ENCODE measurements around the gene RAB4A. TPM values are rescaled to one million over a fixed set of nuclear protein-coding genes. Genes with fewer than 3 reads are reported as not detected.
"Not testable (repeated sequence)": the region's sequence is repeated elsewhere in the genome, so short reads cannot be mapped to it uniquely, and the experiment has no call there.

RAB4A gene
- polyA plus RNA-seq, 4 donors: 55.6 to 57.7 (median 57.3) TPM

GRCh38 chr1:229295745-229296144 is 24.8 kb downstream of the RAB4A start:
- no peak for DNase-seq (ENCODE audit: low read depth in 4 of 4, low spot score in 2 of 4)

DNA sequence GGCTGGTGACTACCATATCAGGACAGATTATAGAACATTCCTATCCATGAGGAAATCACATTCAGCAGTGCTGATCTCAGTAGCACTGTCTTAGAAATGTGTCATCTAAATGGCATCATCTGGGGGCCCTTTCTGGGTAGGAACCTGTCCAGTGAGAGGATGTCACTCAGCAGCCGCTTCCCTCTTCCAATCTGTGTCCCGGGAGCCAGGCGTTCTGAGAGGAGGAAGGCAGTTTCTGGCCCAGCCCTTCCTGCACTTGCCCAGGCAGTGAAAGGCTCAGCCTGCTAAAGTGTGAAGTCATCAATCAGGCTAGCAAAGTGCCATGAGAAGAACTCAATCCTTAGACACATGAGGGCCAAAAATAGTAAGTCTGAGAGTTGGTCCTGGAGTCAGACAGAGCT is 25.6 kb downstream of the RAB4A start:
- no peak for DNase-seq (ENCODE audit: low read depth in 4 of 4, low spot score in 2 of 4)

- no peak for DNase-seq (ENCODE audit: low read depth in 4 of 4, low spot score in 2 of 4)
These were observed 26.8 kb downstream of the RAB4A start for GRCh38 chr1:229297746-229298145.

DNA sequence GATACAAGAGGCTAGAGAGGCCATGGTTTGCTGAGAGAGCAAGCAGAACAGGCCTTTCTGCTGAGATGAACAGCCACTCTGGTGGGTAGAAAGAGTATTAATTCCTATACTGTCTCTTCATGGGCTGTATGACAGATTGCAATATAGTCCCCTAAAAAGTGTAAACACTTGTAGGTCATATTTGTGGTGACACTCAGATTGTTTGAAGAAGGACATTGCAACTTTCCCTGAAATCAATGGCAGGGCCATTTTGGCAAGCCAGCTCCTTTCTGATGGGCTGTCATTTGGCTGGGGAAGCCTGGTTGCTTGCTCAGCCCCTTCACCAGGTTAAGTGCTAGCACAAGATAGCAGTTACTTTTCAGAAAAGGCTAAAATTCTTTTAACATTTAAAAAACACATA is 27.5 kb downstream of the RAB4A start:
- DNase-seq (ENCODE audit: low read depth in 4 of 4, low spot score in 2 of 4): no peak

DNA sequence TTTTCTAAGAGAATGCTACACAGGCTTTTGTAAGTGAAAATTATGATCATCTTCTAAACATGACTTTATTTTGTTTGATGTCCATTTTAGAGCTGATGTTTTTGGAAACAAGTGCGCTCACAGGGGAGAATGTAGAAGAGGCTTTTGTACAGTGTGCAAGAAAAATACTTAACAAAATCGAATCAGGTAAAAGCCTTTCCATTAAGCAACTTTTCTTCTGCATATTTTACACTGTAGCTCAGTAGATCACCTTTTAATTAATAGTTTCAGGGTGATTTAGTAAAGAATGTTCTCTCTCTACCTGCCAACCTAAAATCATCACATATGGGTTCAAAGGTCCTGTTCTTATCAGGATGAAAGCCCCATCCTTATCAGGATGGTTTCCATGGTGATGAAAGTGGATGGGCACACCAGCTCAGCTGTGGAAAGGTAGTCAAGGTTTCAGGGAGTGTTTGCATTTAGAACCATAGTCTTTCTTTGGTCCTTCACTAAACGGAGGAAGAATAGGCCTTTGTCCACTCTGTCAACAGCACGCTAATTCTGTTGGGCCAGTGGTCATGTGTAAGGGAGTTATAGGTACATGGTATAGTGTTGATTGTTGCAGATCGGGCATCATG is 28.1 kb downstream of the RAB4A start:
- no peak for DNase-seq (ENCODE audit: low read depth in 4 of 4, low spot score in 2 of 4)

DNA sequence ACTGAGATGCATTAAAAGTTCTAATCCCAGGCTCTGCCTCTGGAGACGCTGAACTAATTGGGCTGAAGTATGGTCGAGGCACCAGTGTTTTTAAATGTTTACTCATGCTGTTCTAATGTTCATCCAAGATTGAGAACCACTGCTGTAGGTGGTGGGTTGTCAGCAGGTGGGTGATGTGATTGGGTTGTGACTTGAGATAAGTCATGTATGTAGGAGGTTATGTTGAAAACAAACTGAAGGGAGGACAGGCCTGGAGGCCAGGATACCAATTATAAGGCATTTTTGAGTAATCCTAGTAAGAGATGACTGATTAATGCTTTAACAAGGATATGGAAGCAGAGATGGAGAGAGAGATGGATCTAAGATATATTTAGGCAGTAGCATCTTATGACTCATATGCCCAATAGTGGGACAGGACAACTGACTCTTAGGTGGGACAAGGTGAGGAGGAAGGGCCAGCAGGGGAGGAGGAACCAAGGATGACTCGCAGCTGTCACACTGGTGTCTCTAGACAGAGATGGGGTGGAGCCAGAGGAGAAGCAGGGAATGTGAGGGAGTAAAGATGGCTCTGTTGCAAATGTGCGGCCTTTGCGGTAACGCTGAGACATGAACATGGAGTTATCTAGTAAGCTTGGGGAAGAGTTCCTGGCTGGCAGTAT is 29.3 kb downstream of the RAB4A start:
- no peak for DNase-seq (ENCODE audit: low read depth in 4 of 4, low spot score in 2 of 4)

DNA sequence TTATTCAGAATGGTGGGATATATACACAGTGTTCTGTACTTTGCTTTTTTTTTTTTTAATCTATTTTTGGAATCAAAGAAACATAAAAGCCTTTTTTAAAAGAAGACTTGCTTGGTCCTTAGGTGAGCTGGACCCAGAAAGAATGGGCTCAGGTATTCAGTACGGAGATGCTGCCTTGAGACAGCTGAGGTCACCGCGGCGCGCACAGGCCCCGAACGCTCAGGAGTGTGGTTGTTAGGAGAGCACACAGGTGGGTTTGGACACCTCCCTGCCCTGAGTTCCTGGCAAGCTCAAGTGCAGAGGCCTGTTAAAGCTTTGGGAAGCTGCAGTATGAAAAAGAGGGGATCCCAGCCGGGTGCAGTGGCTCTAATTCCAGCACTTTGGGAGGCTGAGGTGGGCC is 31.8 kb downstream of the RAB4A start:
- DNase-seq (ENCODE audit: low read depth in 4 of 4, low spot score in 2 of 4): no peak

- DNase-seq (ENCODE audit: low read depth in 4 of 4, low spot score in 2 of 4): no peak
These were observed 32.9 kb downstream of the RAB4A start for GRCh38 chr1:229303855-229304254.

DNA sequence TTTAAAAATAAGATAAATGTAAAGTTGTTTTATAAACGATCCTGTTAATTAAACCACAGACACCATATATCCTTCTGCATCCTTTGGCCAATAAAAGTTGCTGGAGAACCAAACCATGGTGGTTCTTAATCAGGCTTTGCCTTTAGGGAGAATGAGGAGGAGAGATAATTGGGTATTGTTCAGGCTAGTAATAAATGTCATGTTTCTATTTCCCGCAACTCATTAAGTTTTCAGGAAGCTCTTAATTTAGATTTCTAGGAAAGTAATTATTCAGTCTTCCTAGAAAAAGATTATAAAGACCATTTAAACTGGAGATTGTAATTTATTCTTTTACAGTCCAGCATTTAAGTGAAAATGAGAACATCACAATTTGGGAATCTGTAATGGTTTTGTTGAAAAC is 34.5 kb downstream of the RAB4A start:
- DNase-seq (ENCODE audit: low read depth in 4 of 4, low spot score in 2 of 4): no peak

GRCh38 chr1:229309074-229309473 is 38.2 kb downstream of the RAB4A start:
- DNase-seq (ENCODE audit: low read depth in 4 of 4, low spot score in 2 of 4): no peak

GRCh38 chr1:229309684-229310083 is 38.8 kb downstream of the RAB4A start:
- DNase-seq (ENCODE audit: low read depth in 4 of 4, low spot score in 2 of 4): no peak

DNA sequence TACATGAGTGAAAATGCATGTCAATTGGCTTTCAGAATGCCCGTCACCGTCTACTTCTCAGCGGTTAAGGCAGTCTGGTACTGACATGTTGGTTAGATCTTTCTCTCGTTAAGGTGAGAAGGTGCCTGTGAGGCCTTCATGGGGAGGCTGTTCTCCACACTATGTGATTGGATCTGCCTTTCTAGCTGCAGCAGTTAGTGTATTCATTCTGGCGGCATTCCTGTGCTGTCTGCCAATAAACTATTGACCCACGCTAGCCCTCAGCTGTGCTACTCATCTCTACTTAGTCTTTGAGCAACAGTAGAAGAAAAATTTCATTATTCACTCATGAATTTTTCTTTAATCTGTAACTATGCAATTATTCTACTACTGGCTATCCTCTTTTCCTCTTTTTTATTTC is 39.9 kb downstream of the RAB4A start:
- no peak for DNase-seq (ENCODE audit: low read depth in 4 of 4, low spot score in 2 of 4)

- DNase-seq (ENCODE audit: low read depth in 4 of 4, low spot score in 2 of 4): no peak
These were observed 45.3 kb downstream of the RAB4A start for GRCh38 chr1:229316166-229316565.

DNA sequence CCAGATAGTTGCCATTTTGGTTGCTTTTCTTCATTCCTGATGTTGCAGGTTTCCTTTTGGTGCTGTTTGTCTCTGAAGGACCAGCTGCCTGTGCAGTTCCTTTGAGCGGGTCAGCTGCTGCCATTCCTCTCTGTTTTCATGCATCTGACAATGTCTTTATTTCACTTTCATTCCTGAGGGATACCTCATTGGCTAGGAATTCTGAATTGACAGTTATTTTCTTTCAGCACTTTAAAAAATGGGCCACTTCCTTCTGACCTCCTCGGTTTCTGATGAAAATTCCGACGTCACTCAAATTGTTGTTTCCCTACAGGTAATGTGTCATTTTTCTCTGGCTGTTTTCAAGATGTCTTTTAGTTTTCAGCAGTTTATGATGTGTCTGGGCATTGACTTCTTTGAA is 47.1 kb downstream of the RAB4A start:
- DNase-seq (ENCODE audit: low read depth in 4 of 4, low spot score in 2 of 4): no peak

GRCh38 chr1:229319487-229319886 is 48.6 kb downstream of the RAB4A start:
- no peak for DNase-seq (ENCODE audit: low read depth in 4 of 4, low spot score in 2 of 4)

DNA sequence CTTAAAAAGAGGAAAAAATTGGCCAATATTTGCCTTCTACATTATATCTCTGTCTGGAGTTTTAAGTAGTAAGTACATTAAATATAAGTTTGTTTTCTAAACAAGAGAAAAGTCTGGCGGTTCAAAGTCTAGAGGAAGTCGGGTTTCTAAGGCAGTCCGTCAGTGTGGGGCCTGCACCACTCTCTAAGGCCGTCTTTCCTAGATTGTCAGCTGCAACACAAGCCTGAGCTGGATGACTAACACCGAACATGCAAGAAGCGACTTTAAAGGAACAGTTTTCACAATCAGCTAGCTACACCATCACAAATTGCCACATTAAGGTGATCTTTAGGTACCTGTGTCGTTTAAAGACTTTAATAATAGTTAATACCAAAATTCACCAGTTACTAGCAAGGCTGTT is 52.3 kb downstream of the RAB4A start:
- DNase-seq (ENCODE audit: low read depth in 4 of 4, low spot score in 2 of 4): no peak

DNA sequence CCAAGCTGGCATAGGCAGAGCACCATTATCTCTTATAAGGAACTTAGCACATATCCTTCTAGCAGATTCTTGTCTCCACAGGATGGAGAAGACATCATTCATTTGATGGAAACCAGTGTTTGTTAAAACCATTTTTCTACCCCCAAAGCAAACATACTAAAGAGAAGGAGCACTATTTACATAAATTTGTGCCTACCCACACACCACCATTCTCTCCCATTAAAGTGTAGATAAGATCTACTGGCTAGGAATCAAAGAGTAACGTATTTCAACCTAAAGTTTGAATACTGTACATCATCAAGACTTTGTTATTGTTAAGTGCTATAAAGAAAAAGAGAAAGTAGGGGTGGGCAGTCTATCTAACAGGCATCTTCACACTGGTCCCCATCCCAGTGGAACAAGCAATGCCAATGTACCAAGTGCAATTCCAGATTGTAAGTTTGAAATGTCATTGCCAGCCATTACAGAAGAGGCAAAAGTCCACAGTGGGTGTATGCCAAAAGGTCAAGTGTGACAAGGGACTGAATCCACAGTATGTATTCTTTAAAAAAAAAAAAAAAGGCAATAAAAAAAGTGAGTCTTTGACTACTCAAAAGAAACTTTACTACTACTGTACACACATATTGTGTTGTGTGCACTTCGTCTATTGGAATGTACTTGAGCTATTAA is 53.1 kb downstream of the RAB4A start:
- DNase-seq (ENCODE audit: low read depth in 4 of 4, low spot score in 2 of 4): no peak

GRCh38 chr1:229325401-229325800 is 54.5 kb downstream of the RAB4A start:
- DNase-seq (ENCODE audit: low read depth in 4 of 4, low spot score in 2 of 4): peak in 3 of 4 donors; percentile 4 to 11 (median 4)

DNA sequence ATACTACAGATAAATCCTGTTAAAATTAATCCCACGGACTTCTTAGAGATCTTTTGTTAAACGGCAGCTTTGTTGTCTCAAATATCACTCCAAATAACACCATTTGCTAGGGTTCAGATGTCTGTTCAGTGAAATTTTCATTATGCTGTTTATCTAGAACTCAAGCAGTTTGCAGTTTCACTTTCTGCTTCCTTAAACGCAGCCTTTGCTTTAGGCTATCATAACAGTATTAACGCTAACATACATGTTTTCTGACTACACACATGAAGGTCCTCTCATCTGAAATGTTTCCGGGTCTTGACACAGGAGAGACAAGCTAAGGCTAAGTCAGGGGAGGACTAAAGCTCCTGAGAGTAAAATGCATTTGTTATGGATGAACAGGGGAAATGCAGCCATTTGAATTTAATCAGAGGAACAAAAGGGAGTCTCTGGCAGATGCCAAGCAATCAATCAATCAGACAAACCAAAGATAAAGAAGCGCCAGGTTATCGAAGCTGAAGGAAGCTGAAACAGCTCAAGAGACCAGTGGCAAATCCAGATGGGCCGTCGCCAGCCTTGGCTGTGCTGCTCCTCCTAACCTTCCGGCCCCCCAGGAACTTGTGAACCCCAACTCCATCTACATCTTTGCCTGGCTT is 55.1 kb downstream of the RAB4A start:
- peak in 3 of 4 donors; percentile 17 to 41 (median 33) for DNase-seq (ENCODE audit: low read depth in 4 of 4, low spot score in 2 of 4)

DNA sequence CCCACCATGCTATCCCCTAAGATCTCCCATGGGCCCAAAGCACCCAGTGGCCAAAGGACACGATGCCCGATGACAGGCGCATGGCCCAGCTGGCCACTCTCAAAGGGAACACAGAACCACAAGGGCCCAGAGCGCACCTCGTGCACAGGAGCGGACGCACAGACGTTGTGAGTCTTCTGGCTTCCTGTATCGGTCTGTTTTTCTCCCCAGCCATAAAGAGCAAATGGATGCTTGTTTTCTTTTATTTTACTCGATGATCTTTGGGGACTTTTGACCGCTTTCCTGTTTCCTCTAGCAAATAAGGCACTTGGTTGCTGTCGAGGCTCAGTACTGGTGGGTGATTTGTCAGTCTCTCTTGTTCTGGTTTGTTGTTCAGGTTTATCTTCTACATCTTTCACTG is 55.7 kb downstream of the RAB4A start:
- DNase-seq (ENCODE audit: low read depth in 4 of 4, low spot score in 2 of 4): no peak

DNA sequence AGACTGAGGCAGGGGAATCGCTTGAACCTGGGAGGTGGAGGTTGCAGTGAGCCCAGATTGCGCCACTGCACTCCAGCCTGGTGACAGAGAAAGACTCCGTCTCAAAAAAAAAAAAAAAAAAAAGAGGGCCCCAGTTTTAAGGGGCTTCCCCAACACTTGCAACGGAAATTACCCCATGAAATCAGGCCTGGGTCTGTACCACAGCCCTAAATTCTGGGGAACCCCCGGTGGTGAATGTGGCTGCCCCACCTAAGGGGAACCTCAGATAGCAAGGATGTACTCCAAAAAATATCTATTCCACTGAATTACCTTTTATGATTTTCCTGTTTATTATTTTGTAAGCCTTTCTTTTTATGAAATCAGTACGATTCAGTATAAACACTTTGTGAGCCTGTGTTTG is 56.9 kb downstream of the RAB4A start:
- not testable (repeated sequence) for DNase-seq (ENCODE audit: low read depth in 4 of 4, low spot score in 2 of 4)
